Vagina (tissue), 2 donors: ENCODE data around the gene SCARF2.

Experiments used
- POLR2AphosphoS5 ChIP-seq, 2 donors: sonication (generic); formaldehyde crosslinking; IDR thresholded peaks; one replicate each; pipeline ENCODE4 v1.9.0; 2017; ENCODE audit warnings: antibody characterized with exemption in 2 of 2, mild to moderate bottlenecking in 2 of 2, low read depth in 1 of 2; ENCODE audit not compliant: insufficient read depth in 1 of 2
- TF ChIP-seq, protein P1 (sequence below), 3 experiments: fragments of 450-650 bp in 2 of 3; fragments of 200-600 bp in 1 of 3; sonication (generic) in 1 of 3; IDR thresholded peaks; one replicate each; pipeline ENCODE4 v1.5.1; 2017 to 2019; ENCODE audit warnings: antibody characterized with exemption in 3 of 3, mild to moderate bottlenecking in 2 of 3, moderate library complexity in 2 of 3

- no peak for TF ChIP-seq POLR2AphosphoS5 (IDR thresholded peaks at IDR 0.05; ENCODE audit: insufficient read depth in 1 of 2, low read depth in 1 of 2)
- TF ChIP-seq, protein P1, sequence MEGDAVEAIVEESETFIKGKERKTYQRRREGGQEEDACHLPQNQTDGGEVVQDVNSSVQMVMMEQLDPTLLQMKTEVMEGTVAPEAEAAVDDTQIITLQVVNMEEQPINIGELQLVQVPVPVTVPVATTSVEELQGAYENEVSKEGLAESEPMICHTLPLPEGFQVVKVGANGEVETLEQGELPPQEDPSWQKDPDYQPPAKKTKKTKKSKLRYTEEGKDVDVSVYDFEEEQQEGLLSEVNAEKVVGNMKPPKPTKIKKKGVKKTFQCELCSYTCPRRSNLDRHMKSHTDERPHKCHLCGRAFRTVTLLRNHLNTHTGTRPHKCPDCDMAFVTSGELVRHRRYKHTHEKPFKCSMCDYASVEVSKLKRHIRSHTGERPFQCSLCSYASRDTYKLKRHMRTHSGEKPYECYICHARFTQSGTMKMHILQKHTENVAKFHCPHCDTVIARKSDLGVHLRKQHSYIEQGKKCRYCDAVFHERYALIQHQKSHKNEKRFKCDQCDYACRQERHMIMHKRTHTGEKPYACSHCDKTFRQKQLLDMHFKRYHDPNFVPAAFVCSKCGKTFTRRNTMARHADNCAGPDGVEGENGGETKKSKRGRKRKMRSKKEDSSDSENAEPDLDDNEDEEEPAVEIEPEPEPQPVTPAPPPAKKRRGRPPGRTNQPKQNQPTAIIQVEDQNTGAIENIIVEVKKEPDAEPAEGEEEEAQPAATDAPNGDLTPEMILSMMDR (IDR thresholded peaks at IDR 0.05), result no peak
Measured at GRCh38 chr22:20386336-20386735, 51.3 kb downstream of the SCARF2 start.
